GM11168 (cell line): ENCODE measurements around the gene CGB3.
"Not testable (repeated sequence)": the region's sequence is repeated elsewhere in the genome, so short reads cannot be mapped to it uniquely, and the experiment has no call there.

ENCODE experiments used
- in situ Hi-C: fragments of 300-500 bp; cut with MboI; formaldehyde crosslinking; loops from one replicate; pipeline ENCODE4 v1.12.0; 2022; ENCODE audit warnings: low sequenced_read_pairs; ENCODE audit not compliant: unreplicated experiment

CGB3 gene

DNA sequence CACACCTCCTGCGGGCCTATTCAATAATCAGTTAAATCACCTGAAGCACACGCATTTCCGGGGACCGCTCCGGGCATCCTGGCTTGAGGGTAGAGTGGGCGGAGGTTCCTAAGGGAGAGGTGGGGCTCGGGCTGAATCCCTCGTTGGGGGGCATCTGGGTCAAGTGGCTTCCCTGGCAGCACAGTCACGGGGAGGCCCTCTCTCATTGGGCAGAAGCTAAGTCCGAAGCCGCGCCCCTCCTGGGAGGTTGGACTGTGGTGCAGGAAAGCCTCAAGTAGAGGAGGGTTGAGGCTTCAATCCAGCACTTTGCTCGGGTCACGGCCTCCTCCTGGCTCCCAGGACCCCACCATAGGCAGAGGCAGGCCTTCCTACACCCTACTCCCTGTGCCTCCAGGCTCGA is 19.4 kb upstream of the CGB3 start, which contains the start of gene CGB5:
CGB5 (plus strand) TSS at position 301 of the 400 bp plus-strand sequence. CDS start 362 bp downstream, outside the sequence.
- in situ Hi-C loops = not testable (repeated sequence)

DNA sequence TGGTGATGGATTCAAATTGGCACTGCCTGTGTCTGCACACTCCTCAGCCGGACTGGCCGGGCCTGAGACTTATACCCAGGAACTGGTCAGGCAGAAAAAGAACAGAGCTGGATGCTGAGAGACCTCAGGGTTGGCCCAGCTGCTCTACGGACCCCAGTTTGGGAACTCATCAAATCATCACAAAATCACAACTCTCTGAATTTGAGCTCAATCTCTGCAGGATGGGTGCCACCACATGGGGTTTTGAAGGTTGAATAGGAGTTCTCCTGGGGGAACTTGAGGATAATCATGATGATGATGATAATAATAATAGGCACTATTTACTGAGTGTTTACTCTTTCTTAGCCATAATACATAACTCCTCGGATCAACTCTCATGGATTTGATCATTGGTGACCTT is 18.5 kb upstream of the CGB3 start:
- in situ Hi-C loops = not testable (repeated sequence)

DNA sequence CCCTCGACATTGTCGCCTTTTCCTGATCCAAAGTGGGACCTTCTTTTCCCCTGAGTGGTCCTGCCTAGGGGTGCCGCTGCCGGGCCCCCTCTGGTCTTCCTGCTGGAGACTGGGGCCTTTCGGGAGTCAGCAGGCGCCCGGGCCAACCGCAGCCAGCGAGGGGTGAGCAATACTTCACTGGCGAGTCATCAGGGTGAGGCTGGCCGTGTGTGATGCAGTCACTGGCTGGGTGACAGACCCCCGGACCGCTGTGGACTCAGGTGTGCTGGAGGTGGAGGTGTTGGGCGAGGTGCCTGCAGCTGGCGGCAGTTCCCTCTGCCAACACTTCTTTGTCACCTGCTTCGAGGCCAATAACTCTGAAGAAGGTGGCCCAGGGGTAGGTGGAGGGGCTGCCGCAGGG is 18.0 kb upstream of the CGB3 start:
- in situ Hi-C loops = no loop called here

DNA sequence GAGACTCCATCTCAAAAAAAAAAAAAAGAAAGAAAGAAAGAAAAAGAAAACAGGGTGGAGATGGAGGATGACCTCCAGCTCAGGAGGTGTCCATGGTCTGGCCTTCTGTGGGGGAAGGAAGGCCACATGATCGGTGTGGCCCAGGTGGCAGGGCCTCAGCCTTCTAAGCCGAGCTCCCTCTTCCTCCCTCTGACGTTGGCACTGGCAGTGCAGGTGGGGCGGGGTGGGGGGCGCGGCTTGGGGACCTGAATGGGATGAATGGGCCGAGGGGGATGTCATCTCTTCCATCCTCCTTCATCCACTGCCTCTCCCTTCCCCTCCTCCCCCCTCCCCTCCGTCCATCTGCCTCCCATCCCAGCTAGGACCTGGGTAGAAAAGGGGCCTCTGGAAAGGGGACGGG is 15.6 kb upstream of the CGB3 start:
- in situ Hi-C loops = not testable (repeated sequence)

DNA sequence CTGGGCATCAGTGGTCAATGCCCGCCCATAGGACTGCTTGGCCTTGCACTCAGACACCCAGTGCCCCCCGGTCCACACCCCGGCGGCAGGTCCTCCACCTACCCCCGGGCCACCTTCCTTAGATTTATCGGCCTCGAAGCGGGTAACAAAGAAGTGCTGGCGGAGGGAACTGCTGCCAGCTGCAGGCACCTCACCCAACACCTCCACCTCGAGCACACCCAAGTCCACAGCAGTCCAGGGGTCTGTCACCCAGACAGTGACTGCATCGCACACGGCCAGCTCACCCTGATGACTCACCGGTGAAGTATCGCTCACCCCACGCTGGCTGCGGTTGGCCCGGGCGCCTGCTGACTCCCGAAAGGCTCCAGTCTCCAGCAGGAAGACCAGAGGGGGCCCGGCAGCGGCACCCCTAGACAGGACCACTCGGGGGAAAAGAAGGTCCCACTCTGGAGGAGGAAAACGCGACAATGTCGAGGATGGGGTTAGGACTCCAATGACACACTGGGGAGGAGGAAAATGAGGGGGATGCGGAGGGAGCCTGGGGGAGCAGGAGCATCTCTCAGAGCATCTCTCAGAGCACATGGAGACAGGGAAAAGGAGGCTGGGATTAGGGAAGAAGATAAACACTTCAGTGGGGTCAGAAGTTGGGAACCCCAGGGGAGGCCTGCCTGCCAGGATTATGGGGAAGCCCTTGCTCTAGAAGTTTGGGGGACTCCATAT is 14.6 kb upstream of the CGB3 start:
- in situ Hi-C loops = not testable (repeated sequence)

DNA sequence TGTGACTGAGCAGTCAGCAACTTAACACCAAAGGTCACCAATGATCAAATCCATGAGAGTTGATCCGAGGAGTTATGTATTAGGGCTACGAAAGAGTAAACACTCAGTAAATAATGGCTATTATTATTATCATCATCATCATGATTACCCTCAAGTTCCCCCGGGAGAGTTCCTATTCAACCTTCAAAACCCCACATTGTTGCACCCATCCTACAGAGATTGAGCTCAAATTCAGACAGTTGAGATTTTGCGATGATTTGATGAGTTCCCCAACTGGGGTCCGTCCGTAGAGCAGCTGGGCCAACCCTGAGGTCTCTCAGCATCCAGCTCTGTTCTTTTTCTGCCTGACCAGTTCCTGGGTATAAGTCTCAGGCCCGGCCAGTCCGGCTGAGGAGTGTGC is 14.0 kb upstream of the CGB3 start:
- in situ Hi-C loops = not testable (repeated sequence)

DNA sequence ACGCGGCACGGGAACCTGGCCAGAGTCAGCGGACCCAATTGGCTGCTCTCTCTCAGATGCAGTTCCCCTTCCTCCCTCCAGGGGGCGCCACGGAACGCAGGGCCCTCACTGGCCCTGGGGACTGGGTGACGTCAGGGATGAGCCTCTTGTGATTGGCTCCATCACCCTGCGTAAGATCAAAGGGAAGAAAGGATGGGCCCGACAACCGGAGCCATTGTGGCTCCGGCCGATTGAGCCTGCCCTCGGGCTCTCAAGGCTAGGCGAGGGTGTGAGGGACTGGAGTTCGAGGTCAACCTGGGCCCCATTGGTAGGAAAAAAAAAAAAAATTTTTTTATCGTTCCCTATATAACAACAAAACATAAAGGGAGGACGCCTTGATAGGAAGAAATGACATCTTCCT is 12.7 kb upstream of the CGB3 start, which contains the start of gene CGB1:
CGB1 (minus strand) TSS at position 81 of the 400 bp plus-strand sequence. CDS start 184 bp downstream, outside the sequence.
- in situ Hi-C loops = not testable (repeated sequence)

DNA sequence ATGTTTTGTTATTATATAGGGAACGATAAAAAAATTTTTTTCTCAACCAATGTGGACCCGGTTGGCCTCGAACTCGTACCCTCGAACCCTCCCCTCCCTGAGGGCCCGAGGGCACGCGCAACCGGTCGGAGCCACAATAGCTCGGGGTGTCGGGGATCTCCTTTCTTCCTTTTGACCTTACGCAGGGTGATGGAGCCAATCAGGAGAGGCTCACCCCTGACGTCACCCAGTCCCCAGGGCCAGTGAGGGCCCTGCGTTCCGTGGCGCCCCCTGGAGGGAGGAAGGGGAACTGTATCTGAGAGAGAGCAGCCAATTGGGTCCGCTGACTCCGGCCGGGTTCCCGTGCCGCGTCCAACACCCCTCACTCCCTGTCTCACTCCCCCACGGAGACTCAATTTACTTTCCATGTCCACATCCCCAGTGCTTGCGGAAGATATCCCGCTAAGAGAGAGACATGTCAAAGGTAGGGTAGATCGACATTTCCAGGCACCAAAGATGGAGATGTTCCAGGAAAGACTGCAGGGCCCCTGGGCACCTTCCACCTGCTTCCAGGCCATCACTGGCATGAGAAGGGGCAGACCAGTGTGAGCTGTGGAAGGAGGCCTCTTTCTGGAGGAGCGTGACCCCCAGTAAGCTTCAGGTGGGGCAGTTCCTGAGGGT is 7.6 kb upstream of the CGB3 start, which contains the start of gene CGB2:
CGB2 (plus strand) TSS at position 249 of the 660 bp plus-strand sequence; CDS start at position 455, 206 bp downstream.
- in situ Hi-C loops = not testable (repeated sequence)

DNA sequence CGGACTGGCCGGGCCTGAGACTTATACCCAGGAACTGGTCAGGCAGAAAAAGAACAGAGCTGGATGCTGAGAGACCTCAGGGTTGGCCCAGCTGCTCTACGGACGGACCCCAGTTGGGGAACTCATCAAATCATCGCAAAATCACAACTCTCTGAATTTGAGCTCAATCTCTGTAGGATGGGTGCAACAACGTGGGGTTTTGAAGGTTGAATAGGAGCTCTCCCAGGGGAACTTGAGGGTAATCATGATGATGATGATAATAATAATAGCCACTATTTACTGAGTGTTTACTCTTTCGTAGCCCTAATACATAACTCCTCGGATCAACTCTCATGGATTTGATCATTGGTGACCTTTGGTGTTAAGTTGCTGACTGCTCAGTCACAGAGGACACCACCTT is 6.2 kb upstream of the CGB3 start:
- in situ Hi-C loops = not testable (repeated sequence)

DNA sequence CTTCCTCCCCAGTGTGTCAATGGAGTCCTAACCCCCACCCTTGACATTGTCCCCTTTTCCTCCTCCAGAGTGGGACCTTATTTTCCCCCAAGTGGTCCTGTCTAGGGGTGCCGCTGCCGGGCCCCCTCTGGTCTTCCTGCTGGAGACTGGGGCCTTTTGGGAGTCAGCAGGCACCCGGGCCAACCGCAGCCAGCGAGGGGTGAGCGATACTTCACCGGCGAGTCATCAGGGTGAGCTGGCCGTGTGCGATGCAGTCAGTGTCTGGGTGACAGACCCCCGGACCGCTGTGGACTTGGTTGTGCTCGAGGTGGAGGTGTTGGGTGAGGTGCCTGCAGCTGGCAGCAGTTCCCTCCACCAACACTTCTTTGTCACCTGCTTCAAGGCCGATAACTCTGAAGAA is 5.6 kb upstream of the CGB3 start:
- in situ Hi-C loops = not testable (repeated sequence)

DNA sequence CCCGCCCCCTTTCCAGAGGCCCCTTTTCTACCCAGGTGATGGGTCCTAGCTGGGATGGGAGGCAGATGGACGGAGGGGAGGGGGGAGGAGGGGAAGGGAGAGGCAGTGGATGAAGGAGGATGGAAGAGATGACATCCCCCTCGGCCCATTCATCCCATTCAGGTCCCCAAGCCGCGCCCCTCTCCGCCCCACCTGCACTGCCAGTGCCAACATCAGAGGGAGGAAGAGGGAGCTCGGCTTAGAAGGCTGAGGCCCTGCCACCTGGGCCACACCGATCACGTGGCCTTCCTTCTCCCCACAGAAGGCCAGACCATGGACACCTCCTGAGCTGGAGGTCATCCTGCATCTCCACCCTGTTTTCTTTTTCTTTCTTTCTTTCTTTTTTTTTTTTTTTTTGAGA is 4.6 kb upstream of the CGB3 start:
- in situ Hi-C loops = not testable (repeated sequence)

DNA sequence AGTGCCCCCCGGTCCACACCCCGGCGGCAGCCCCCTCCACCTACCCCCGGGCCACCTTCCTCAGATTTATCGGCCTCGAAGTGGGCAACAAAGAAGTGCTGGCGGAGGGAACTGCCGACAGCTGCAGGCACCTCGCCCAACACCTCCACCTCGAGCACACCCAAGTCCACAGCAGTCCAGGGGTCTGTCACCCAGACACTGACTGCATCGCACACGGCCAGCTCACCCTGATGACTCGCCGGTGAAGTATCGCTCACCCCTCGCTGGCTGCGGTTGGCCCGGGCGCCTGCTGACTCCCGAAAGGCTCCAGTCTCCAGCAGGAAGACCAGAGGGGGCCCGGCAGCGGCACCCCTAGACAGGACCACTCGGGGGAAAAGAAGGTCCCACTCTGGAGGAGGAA is 1.5 kb upstream of the CGB3 start:
- in situ Hi-C loops = not testable (repeated sequence)

DNA sequence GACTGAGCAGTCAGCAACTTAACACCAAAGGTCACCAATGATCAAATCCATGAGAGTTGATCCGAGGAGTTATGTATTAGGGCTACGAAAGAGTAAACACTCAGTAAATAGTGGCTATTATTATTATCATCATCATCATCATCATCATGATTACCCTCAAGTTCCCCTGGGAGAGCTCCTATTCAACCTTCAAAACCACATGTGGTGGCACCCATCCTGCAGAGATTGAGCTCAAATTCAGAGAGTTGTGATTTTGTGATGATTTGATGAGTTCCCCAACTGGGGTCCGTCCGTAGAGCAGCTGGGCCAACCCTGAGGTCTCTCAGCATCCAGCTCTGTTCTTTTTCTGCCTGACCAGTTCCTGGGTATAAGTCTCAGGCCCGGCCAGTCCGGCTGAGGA is 955 bp upstream of the CGB3 start:
- in situ Hi-C loops = not testable (repeated sequence)

DNA sequence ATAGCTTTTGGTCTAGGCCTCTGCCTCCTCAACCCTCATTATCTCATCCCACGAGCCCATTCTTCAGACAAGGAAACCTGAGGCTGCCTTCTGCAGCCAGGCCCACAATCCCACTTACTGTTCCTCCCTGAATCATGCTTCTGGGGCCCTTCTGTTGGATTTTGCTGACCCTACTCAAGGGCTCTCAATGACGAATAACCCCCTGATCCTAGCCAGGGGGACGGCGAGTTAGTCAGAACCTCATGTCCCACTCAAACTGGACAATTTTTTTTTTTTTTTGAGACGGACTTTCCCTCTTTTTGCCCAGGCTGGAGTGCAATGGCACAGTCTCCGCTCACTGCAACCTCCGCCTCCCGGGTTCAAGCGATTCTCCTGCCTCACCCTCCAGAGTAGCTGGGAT is 2.0 kb downstream of the CGB3 start:
- in situ Hi-C loops = no loop called here

DNA sequence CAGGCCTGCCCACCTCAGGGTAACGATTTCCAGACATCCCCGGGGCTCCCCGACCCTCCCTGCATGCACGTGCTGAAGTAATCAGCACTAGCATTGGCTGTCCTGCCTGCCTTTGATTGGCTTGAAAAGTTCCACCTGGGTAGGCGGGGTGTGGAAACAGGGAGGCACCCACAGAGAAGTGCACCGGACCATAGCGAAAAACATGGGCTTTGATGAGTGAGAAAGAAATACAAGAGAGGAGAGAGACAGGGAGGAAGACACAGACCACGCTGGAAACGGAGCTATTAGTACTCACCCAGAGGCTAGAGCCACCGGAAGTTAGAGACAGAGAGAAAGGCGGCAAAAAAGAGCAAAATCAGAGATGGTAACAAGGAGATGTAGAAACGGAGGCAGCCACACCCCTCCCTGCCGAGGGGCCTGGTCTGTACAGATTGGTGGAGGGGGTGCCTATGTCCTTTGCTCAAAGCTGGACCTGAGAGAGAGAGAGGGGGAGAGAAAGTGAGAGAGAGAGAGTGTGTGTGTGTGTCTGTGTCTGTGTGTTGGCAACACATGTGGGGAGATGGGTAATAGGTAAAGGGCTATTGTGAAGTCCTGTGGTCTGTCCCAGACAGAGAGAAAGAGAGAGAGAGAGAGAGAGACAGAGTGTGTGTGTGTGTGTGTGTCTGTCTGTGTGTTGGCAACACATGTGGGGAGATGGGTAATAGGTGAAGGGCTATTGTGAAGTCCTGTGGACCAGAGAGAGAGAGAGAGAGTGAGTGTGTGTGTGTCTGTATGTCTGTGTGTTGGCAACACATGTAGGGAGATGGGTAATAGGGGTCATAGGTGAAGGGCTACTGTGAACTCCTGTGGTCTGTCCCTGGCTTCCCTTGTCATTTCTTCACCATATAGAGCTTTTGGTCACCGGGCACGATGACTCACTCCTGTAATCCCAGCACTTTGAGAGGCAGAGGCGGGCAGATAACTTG is 2.9 kb downstream of the CGB3 start:
- in situ Hi-C loops = no loop called here

DNA sequence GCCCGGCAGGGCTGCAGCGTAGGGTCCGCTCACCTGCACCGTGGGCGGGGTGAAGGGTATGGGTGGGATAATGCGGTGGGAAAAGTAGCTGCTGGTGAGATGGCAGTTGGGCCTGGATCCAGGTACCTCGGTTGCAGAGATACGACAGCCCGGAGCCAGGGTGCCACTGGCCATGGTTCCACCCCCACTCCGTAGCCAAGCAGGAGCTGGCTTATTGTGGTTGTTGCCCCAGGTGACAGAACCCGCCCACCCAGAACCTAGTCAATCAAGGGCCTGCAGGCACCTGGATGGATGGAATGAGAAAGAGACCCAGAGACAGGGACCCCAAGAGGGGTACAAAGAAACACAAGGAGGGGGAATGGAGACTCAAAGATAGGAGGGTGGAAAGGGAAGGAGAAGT is 3.8 kb downstream of the CGB3 start:
- in situ Hi-C loops = no loop called here

DNA sequence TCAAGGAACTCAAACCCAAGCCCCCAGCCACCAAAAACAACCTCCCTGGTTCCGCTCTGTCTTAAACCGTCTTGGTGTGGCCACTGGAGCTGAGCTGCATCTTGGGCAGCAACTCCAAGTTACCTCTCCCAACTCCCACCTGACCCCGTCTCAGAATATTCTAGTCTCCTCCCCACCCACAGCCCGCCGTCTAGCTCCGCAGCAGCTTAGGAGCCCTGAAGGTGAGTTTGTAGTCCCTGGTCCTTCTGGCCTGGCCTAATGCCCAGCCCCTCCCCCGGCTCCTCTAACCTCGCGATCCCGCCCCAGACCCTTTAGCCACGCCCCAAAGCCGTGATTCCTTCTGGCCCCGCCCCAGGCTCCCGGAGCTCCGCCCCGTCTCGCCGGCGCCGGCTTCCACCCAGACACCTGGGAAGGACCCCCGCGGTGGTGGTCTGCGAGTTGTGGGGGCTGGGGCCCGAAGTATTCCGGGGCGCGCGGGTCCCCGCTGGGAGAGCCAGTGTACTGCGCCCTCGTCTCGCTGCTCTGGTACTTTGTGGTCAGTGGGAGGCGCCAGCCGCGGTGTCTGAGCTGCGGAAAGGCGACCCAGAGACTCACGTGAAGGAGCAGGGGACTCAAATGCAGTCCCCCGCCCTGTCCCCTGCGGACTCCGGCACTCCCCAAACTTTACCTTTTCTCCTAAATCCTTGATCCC is 4.7 kb downstream of the CGB3 start:
- in situ Hi-C loops = no loop called here

DNA sequence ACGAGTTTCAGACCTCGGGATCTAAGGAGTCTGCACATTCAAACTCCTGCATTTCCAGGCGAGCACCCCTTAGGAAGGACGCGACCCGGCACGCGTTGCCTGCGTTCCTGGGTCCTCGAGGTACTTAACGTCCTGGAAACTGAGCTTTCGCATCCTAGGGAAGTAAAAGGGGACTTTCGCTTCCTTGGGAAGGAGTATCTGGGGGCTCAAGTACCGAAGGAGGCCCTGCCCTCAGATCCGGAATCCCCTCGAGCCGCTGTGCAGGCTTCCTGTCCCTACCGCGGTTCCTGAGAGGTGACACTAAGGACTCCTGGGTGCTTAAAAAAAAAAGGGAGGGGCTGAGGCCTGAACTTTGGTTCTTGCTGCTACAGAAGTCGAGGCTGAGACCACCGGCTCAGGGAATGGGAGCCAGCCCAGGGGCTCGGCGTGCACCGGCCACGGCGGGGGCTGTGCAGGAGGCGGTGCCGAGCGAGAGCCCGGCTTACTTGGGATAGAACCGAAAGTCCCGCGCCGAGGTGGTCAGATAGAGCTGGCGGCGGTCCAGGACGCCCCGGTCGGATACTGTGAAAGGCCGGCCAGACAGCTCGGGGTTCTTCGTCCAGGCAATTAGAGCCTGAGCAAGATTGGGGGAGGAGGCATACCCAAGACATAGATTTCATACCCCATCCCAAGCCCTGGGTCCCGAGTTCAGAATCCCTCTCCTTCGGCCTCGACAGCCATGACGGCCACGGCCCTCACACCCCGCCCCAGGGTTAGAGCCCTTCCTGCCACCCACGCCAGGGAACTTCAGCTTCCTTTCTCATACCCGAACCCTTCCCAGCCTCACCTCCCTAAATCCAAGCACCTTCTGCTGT is 5.5 kb downstream of the CGB3 start:
- in situ Hi-C loops = not testable (repeated sequence)
